Measurements from ENCODE around the gene HOXA2.

DNA sequence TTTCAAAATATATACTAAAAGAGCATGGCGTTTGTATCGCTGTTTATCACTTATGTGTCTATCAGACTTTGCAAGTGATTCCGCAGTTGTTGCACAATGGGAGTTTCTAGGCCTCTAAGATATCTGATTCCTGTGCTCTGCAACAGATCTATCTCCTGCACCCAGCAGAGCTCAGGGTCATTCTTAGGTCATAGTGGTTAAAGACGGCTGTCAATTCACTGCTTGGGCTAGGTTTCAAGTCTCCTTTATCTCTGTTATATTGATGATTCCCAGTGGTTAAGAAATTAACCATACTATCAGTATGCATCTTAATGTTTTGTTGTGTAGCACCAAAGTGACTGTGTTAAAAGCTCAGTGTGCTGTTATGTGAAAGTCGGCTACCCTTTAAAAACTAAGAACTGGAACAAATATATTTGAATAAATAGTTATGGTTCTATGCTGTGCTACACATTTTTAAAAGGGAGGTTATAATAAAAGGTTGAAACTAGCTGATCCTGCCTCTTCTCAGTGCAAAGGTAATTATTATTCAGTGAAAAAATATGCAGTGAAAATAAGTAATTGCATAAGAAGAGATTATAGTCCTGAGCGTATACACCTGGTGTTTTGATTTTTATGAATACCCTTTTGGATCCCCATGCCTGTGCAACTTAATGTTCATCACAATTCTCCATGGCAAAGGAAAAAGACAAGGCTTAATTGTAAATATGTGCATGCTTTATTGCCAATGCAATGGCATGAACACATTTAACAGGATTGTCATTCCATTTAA is 30.7 kb downstream of the HOXA2 start:
- no peak for TF ChIP-seq EZH2phosphoT487 (IDR thresholded peaks at IDR 0.05; ENCODE audit: borderline replicate concordance, low read depth, low read length)
- TF ChIP-seq, protein P1, sequence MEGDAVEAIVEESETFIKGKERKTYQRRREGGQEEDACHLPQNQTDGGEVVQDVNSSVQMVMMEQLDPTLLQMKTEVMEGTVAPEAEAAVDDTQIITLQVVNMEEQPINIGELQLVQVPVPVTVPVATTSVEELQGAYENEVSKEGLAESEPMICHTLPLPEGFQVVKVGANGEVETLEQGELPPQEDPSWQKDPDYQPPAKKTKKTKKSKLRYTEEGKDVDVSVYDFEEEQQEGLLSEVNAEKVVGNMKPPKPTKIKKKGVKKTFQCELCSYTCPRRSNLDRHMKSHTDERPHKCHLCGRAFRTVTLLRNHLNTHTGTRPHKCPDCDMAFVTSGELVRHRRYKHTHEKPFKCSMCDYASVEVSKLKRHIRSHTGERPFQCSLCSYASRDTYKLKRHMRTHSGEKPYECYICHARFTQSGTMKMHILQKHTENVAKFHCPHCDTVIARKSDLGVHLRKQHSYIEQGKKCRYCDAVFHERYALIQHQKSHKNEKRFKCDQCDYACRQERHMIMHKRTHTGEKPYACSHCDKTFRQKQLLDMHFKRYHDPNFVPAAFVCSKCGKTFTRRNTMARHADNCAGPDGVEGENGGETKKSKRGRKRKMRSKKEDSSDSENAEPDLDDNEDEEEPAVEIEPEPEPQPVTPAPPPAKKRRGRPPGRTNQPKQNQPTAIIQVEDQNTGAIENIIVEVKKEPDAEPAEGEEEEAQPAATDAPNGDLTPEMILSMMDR (conservative IDR thresholded peaks at IDR 0.05; ENCODE audit: low read length) = no peak

Data from OCI-LY7 (cell line).